Sigmoid colon (tissue), 4 donors: ENCODE measurements around the gene TOR2A.

Source experiments
- CTCF ChIP-seq, 4 experiments: fragments of 450-650 bp in 3 of 4; fragments of 200-600 bp in 1 of 4; IDR thresholded peaks; one replicate each; pipeline ENCODE4 v1.5.1; 2016 to 2019; ENCODE audit warnings: antibody characterized with exemption in 4 of 4, mild to moderate bottlenecking in 3 of 4, moderate library complexity in 2 of 4
- EP300 ChIP-seq, 4 donors: sonication (generic); formaldehyde crosslinking; IDR thresholded peaks; one replicate each; pipeline ENCODE4 v1.6.1; 2017; ENCODE audit warnings: antibody characterized with exemption in 4 of 4
- POLR2A ChIP-seq, 2 donors: fragments of 450-650 bp; IDR thresholded peaks; one replicate each; pipeline ENCODE4 v1.6.1; 2016; ENCODE audit warnings: antibody characterized with exemption in 2 of 2, mild to moderate bottlenecking in 2 of 2, moderate library complexity in 2 of 2
- POLR2AphosphoS5 ChIP-seq, 4 donors: sonication (generic); formaldehyde crosslinking; IDR thresholded peaks; one replicate each; pipeline ENCODE4 v1.6.1; 2017; ENCODE audit warnings: antibody characterized with exemption in 4 of 4

DNA sequence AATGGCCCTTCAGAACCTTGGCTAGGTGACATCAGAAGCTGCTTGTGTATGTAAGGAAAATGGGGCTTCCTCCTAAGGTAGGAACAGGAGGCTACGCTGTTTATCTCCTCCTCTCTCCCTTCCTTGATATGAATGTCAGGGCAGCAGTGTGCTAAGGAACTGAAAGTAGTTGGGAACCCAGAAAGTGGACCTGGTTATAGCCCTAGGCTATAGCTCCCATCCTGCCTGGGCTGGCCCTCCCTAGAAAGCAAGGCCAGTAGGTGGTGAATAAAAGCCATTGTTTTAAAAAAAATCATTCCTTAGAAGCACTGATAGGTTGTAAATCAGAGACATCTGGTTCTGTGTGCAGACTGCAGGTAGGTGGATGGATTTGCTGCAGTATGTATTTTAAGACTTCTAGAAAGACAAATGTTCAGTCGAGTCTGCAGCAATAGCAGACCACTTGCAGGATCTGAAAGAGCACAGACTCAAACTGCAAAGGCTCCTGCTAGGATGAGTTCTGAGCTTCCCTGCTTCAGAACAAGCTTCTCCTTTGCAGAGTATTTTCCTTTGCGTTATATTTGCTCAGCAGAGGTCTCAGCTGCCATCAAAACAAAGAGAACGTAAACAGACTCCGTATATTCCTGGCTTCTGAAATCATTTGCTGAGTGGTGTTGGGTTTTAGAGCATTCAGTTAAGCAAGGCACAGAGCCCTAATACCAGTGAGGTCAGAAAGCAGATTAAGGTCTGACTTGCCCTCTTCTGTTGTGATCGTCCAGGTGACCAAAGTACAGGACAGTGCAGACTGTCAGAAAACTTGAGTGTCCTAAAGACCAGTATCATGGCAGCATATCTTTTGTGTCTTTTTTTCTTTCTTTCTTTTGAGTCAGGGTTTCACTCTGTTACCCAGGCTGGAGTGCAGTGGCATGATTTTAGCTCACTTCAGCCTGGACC lies 48.4 kb downstream of the TOR2A start:
- no peak for TF ChIP-seq CTCF (IDR thresholded peaks at IDR 0.05)
- TF ChIP-seq POLR2A (IDR thresholded peaks at IDR 0.05): no peak
- no peak for TF ChIP-seq POLR2AphosphoS5 (IDR thresholded peaks at IDR 0.05)
- no peak for TF ChIP-seq EP300 (IDR thresholded peaks at IDR 0.05)
